Neural cell (in vitro differentiated cells): ENCODE data around the gene PRG3.

ENCODE experiments used
- EZH2 ChIP-seq: fragments of 200-600, 300-800 bp; shearing (Covaris generic), sonication (generic); IDR thresholded peaks from 2 replicates; pipeline ENCODE4 v1.6.1; 2014; ENCODE audit warnings: antibody characterized with exemption, low read length, borderline replicate concordance, mild to moderate bottlenecking; ENCODE audit not compliant: insufficient read depth, poor library complexity, severe bottlenecking
- POLR2AphosphoS5 ChIP-seq: IDR thresholded peaks from 2 replicates; pipeline ENCODE4 v1.6.1; 2012
- TF ChIP-seq, protein P1 (sequence below): fragments of 450-650 bp; IDR thresholded peaks from 2 replicates; pipeline ENCODE4 v1.5.1; 2014; ENCODE audit warnings: antibody characterized with exemption, mild to moderate bottlenecking, moderate library complexity; ENCODE audit not compliant: poor library complexity, severe bottlenecking

GRCh38 chr11:57429946-57430345 lies 49.0 kb upstream of the PRG3 start:
- TF ChIP-seq, protein P1, sequence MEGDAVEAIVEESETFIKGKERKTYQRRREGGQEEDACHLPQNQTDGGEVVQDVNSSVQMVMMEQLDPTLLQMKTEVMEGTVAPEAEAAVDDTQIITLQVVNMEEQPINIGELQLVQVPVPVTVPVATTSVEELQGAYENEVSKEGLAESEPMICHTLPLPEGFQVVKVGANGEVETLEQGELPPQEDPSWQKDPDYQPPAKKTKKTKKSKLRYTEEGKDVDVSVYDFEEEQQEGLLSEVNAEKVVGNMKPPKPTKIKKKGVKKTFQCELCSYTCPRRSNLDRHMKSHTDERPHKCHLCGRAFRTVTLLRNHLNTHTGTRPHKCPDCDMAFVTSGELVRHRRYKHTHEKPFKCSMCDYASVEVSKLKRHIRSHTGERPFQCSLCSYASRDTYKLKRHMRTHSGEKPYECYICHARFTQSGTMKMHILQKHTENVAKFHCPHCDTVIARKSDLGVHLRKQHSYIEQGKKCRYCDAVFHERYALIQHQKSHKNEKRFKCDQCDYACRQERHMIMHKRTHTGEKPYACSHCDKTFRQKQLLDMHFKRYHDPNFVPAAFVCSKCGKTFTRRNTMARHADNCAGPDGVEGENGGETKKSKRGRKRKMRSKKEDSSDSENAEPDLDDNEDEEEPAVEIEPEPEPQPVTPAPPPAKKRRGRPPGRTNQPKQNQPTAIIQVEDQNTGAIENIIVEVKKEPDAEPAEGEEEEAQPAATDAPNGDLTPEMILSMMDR, result no peak
- TF ChIP-seq EZH2, result no peak
- TF ChIP-seq POLR2AphosphoS5, result no peak
